A673 (cell line): Measurements from ENCODE around the gene LNPEP.

Experiments used
- EZH2 ChIP-seq: fragments of 200-600 bp; sonication (generic); IDR thresholded peaks from 2 replicates; pipeline ENCODE4 v1.6.1; 2017; ENCODE audit warnings: borderline replicate concordance, low read depth, mild to moderate bottlenecking, mixed read lengths, antibody characterized with exemption, low read length; ENCODE audit not compliant: poor library complexity, severe bottlenecking
- TF ChIP-seq, protein P1 (sequence below): fragments of 300-800, 200-600 bp; sonication (generic); conservative IDR thresholded peaks from 2 replicates; pipeline ENCODE4 v1.5.1; 2017; ENCODE audit warnings: low read depth, mild to moderate bottlenecking, antibody characterized with exemption, low read length, moderate library complexity, mixed read lengths

DNA sequence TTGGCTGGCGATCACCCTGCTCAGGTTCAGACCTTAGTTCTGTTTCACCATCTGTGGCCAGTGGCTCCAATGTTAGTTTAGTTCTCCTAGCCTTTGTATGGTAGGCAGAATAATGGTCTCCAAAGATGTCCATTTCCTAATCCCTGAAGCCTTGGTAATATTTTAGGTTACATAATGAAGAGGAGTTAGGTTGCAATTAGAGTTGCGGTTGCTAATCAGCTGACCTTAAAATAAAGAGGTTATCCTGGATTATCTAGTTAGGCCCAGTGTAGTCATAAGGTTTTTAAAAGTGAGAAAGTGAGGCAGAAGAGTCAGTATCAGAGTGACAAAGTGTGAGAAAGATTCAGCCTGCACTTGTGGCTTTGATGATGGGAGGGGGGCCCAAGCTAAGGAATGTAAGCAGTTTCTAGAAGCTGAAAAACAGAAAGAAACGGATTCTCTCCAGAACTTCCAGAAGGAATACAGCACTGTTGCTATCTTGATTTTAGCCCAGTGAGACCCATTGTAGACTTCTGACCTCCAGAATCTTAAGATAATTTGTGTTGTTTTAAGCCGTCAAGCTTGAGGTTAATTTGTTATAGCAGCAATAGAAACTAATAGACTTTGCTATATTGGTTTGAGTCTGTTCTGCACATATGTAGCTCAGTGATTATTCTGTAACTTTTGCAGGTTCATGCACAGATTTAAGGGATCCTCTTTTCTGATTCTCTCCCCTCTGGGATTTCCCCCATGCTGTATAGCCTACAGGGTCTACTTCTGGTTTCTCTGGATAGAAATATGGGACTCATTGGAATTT lies 21.6 kb downstream of the LNPEP start:
- TF ChIP-seq, protein P1, sequence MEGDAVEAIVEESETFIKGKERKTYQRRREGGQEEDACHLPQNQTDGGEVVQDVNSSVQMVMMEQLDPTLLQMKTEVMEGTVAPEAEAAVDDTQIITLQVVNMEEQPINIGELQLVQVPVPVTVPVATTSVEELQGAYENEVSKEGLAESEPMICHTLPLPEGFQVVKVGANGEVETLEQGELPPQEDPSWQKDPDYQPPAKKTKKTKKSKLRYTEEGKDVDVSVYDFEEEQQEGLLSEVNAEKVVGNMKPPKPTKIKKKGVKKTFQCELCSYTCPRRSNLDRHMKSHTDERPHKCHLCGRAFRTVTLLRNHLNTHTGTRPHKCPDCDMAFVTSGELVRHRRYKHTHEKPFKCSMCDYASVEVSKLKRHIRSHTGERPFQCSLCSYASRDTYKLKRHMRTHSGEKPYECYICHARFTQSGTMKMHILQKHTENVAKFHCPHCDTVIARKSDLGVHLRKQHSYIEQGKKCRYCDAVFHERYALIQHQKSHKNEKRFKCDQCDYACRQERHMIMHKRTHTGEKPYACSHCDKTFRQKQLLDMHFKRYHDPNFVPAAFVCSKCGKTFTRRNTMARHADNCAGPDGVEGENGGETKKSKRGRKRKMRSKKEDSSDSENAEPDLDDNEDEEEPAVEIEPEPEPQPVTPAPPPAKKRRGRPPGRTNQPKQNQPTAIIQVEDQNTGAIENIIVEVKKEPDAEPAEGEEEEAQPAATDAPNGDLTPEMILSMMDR, result no peak
- no peak for TF ChIP-seq EZH2
